ENCODE measurements around the gene EIF5A2.
"Not testable (repeated sequence)": the region's sequence is repeated elsewhere in the genome, so short reads cannot be mapped to it uniquely, and the experiment has no call there.

The EIF5A2 gene

DNA sequence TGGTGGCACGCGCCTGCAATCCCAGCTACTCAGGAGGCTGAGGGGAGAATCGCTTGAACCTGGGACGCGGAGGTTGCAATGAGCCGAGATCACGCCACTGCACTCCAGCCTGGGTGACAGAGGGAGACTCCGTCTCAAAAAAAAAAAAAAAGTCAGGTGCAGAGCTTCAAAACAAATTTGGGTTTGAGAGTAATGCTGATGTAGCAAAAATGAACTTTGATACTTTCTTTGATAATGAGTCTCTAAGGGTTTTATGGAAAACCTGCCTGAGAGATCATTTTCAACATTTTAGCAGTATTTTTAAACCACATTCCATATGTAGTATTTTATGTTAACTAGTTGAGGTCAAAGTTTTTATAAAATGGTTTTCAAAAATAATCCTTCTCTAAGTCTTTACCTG lies 14.5 kb downstream of the EIF5A2 start:
- H3K4me3 ChIP-seq (ENCODE audit: low read depth, low read length): no peak overlapping the region
- TF ChIP-seq MYC (IDR thresholded peaks at IDR 0.05; ENCODE audit: low read depth, low read length): no peak
- TF ChIP-seq, protein P1, sequence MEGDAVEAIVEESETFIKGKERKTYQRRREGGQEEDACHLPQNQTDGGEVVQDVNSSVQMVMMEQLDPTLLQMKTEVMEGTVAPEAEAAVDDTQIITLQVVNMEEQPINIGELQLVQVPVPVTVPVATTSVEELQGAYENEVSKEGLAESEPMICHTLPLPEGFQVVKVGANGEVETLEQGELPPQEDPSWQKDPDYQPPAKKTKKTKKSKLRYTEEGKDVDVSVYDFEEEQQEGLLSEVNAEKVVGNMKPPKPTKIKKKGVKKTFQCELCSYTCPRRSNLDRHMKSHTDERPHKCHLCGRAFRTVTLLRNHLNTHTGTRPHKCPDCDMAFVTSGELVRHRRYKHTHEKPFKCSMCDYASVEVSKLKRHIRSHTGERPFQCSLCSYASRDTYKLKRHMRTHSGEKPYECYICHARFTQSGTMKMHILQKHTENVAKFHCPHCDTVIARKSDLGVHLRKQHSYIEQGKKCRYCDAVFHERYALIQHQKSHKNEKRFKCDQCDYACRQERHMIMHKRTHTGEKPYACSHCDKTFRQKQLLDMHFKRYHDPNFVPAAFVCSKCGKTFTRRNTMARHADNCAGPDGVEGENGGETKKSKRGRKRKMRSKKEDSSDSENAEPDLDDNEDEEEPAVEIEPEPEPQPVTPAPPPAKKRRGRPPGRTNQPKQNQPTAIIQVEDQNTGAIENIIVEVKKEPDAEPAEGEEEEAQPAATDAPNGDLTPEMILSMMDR (IDR thresholded peaks at IDR 0.05; ENCODE audit: low read depth, low read length): no peak
- TF ChIP-seq POLR2A (IDR thresholded peaks at IDR 0.05; ENCODE audit: extremely low read depth, insufficient read length): no peak
- TF ChIP-seq, protein P2, sequence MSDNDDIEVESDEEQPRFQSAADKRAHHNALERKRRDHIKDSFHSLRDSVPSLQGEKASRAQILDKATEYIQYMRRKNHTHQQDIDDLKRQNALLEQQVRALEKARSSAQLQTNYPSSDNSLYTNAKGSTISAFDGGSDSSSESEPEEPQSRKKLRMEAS (IDR thresholded peaks at IDR 0.05; ENCODE audit: low read depth, low read length): no peak
- DNase-seq (ENCODE audit: low read depth): no peak

DNA sequence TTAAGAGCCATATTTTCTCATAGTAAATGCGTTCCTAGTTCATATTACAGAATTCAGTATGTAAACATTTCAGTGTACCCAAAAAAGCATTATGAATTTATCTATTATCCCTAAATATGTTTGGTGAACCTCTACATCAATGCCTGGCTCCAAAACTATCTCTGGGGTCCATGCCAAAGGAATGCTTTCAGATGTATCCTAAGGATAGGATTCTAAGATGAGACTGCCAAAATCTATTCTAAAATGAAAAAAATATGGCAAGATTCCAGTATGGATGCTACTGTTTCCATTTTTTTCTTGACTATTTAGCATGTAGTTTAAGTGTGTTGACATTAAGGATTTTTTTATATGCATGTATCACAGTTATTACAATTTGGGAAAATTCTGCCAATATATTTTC lies 18.8 kb downstream of the EIF5A2 start:
- no peak overlapping the region for H3K4me3 ChIP-seq (ENCODE audit: low read depth, low read length)
- DNase-seq (ENCODE audit: low read depth): no peak
- TF ChIP-seq POLR2A (IDR thresholded peaks at IDR 0.05; ENCODE audit: extremely low read depth, insufficient read length): no peak
- TF ChIP-seq, protein P1 (IDR thresholded peaks at IDR 0.05; ENCODE audit: low read depth, low read length): no peak
- TF ChIP-seq, protein P2 (IDR thresholded peaks at IDR 0.05; ENCODE audit: low read depth, low read length): no peak
- no peak for TF ChIP-seq MYC (IDR thresholded peaks at IDR 0.05; ENCODE audit: low read depth, low read length)

DNA sequence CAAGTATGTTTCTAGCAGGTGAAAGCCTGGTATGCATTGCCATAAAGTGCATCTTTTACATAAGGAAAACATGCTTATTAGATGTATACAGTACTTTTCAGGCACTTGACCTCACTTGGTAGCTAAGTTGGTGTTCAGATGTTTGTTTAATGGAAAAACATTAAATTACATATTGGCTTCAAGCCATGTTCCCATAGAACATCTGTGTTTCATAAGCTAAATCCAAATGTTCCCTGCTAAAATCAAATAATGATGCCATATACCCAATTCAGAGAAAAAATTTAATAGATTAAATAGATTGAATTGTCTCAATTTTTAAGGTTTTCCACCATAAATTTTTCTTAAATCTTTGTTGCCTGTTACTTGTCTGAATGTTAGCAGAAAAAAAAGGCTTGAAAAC lies 19.3 kb downstream of the EIF5A2 start:
- no peak overlapping the region for H3K4me3 ChIP-seq (ENCODE audit: low read depth, low read length)
- no peak for TF ChIP-seq POLR2A (IDR thresholded peaks at IDR 0.05; ENCODE audit: extremely low read depth, insufficient read length)
- no peak for TF ChIP-seq MYC (IDR thresholded peaks at IDR 0.05; ENCODE audit: low read depth, low read length)
- TF ChIP-seq, protein P1 (IDR thresholded peaks at IDR 0.05; ENCODE audit: low read depth, low read length): no peak
- TF ChIP-seq, protein P2 (IDR thresholded peaks at IDR 0.05; ENCODE audit: low read depth, low read length): no peak
- DNase-seq (ENCODE audit: low read depth): no peak

DNA sequence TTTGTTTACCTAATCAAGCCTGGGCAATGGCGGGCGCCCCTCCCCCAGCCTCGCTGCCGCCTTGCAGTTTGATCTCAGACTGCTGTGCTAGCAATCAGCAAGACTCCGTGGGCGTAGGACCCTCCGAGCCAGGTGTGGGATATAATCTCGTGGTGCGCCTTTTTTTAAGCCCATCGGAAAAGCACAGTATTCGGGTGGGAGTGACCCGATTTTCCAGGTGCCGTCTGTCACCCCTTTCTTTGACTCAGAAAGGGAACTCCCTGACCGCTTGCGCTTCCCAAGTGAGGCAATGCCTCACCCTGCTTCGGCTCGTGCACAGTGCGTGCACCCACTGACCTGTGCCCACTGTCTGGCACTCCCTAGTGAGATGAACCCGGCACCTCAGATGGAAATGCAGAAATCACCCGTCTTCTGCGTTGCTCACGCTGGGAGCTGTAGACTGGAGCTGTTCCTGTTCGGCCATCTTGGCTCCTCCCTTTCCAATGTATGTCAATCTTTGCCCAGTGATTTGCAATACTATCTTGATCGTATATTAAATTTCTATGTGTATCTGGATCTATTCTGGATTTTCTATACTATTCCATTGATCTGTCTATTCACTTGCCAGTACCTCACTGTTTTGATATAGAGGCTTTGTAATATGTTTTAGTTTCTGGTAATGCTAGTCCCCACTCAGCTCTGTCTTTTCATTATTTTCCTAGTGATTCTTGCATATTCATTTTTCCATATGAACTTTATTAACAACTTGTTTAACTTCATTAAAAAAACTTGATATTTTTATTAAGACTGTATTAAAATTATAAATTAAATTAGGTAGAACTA lies 24.1 kb downstream of the EIF5A2 start:
- not testable (repeated sequence) for DNase-seq (ENCODE audit: low read depth); H3K4me3 ChIP-seq (ENCODE audit: low read depth, low read length)

DNA sequence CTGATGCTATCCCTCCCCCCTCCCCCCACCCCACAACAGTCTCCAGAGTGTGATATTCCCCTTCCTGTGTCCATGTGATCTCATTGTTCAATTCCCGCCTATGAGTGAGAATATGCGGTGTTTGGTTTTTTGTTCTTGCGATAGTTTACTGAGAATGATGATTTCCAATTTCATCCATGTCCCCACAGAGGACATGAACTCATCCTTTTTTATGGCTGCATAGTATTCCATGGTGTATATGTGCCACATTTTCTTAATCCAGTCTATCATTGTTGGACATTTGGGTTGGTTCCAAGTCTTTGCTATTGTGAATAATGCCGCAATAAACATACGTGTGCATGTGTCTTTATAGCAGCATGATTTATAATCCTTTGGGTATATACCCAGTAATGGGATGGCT lies 29.7 kb downstream of the EIF5A2 start:
- DNase-seq (ENCODE audit: low read depth); H3K4me3 ChIP-seq (ENCODE audit: low read depth, low read length): not testable (repeated sequence)

DNA sequence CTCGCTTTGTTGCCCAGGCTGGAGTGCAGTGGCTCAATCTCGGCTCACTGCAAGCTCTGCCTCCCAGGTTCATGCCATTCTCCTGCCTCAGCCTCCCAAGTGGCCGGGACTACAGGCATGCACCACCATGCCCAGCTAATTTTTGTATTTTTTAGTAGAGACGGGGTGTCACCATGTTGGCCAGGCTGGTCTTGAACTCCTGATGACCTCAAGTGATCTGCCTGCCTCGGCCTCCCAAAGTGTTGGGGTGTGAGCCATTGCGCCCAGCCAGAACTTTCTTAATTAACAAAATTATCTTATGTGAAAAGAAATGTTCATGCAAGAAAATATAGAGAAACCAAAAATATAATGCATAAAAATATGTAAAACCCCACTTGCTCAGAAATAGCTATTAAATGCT lies 31.1 kb downstream of the EIF5A2 start:
- H3K4me3 ChIP-seq (ENCODE audit: low read depth, low read length); DNase-seq (ENCODE audit: low read depth): not testable (repeated sequence)

DNA sequence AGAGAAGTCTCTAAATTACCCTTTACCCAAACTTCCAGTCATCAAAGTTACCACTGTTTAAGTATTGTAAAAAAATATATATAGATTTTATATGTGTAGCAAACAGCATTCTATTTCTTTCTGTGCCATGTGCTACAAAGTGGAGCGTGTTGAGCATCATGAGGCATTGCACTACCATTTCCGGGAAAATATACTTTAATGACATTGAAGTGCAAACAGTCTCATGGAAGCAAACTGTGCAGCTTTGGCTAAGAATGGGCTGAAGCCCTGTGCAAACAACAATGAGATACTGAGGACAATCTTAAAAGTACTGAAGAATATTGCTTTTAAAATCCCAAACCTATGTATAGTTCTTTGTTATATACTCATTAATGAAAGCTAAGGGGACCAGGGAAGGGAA lies 31.9 kb downstream of the EIF5A2 start:
- TF ChIP-seq MYC (IDR thresholded peaks at IDR 0.05; ENCODE audit: low read depth, low read length) (no peak), POLR2A (IDR thresholded peaks at IDR 0.05; ENCODE audit: extremely low read depth, insufficient read length) (no peak)
- TF ChIP-seq, protein P2 (IDR thresholded peaks at IDR 0.05; ENCODE audit: low read depth, low read length): no peak
- TF ChIP-seq, protein P1 (IDR thresholded peaks at IDR 0.05; ENCODE audit: low read depth, low read length): no peak
- DNase-seq (ENCODE audit: low read depth): no peak
- no peak overlapping the region for H3K4me3 ChIP-seq (ENCODE audit: low read depth, low read length)
